Transverse colon (tissue), 4 donors: ENCODE measurements around the gene DNASE1L2. TPM values are rescaled to one million over a fixed set of nuclear protein-coding genes. Genes with fewer than 3 reads are reported as not detected.
"Not testable (repeated sequence)": the region's sequence is repeated elsewhere in the genome, so short reads cannot be mapped to it uniquely, and the experiment has no call there.

Experiments used
- DNase-seq: peaks from one replicate; pipeline ENCODE4 v3.0.0-alpha.2; 2019
- H3K27ac ChIP-seq, 4 donors: fragments of 200-600 bp; sonication (generic); 2 replicates each; pipeline ENCODE4 v1.5.1; 2016 to 2018; ENCODE audit warnings: inconsistent platforms in 4 of 4
- H3K27me3 ChIP-seq: fragments of 200-600 bp; sonication (generic); 2 replicates; pipeline ENCODE4 v1.5.1; 2017; ENCODE audit warnings: inconsistent platforms
- H3K36me3 ChIP-seq, 4 donors: fragments of 200-600 bp; sonication (generic); 2 replicates each; pipeline ENCODE4 v1.5.1; 2017 to 2019; ENCODE audit warnings: inconsistent platforms in 4 of 4
- H3K4me1 ChIP-seq, 4 donors: fragments of 200-600 bp; sonication (generic); 2 replicates each; pipeline ENCODE4 v1.5.1; 2017 to 2020; ENCODE audit warnings: inconsistent platforms in 4 of 4
- H3K4me3 ChIP-seq, 4 donors: fragments of 200-600 bp; sonication (generic); 1 replicate in 1 of 4; 2 replicates in 3 of 4; pipeline versions ENCODE4 v1.5.1 to v1.6.1; 2017 to 2019; ENCODE audit warnings: inconsistent platforms in 4 of 4
- H3K9me3 ChIP-seq, 2 donors: fragments of 200-600 bp; sonication (generic); 2 replicates each; pipeline ENCODE4 v1.5.1; 2017 to 2019; ENCODE audit warnings: inconsistent platforms in 2 of 2
- CTCF ChIP-seq, 5 experiments: fragments of 200-600 bp in 3 of 5; fragments of 450-650 bp in 2 of 5; sonication (generic) in 3 of 5; IDR thresholded peaks; 1 replicate in 2 of 5; 2 replicates in 3 of 5; pipeline ENCODE4 v1.5.1; 2016 to 2017; ENCODE audit warnings: antibody characterized with exemption in 5 of 5, inconsistent platforms in 3 of 5, mild to moderate bottlenecking in 2 of 5, moderate library complexity in 1 of 5
- EP300 ChIP-seq: sonication (generic); formaldehyde crosslinking; IDR thresholded peaks from one replicate; pipeline ENCODE4 v1.6.1; 2017; ENCODE audit warnings: antibody characterized with exemption, low read depth
- POLR2A ChIP-seq: fragments of 450-650 bp; IDR thresholded peaks from one replicate; pipeline ENCODE4 v1.6.1; 2016; ENCODE audit warnings: antibody characterized with exemption, mild to moderate bottlenecking, moderate library complexity
- POLR2AphosphoS5 ChIP-seq, 3 donors: sonication (generic); formaldehyde crosslinking; IDR thresholded peaks; one replicate each; pipeline ENCODE4 v1.6.1; 2016; ENCODE audit warnings: antibody characterized with exemption in 3 of 3
- WGBS, 2 donors: methylation state at CpG; one replicate each; pipeline ENCODE4 v1.1.5; 2018; ENCODE audit warnings: low coverage in 1 of 2; 5-methylcytosine and 5-hydroxymethylcytosine counted together
- in situ Hi-C, 4 donors: fragments of 200-750 bp; cut with MboI; loops; one replicate each; pipeline versions ENCODE4 v1.15.0 to v1.15.1; 2017; ENCODE audit warnings: low sequenced_read_pairs in 3 of 4, low pct_ligation_motif_present in 1 of 4, low pct_unique_long_range_greater_than_20kb in 1 of 4
- intact Hi-C: fragments of 100-400 bp; cut with DNase I; formaldehyde crosslinking; loops from one replicate; pipeline ENCODE4 v1.15.1; 2023; ENCODE audit warnings: low total_unique reads
- total RNA-seq, 4 donors: library from RNA; depleted of rRNA; stranded (reverse); fragments of >200 nt; gene quantifications; one replicate each; pipeline ENCODE4 v1.1.0, GENCODE V29; 2016

DNASE1L2 gene
- total RNA-seq, 4 donors from 2014 or later, result 0.55 to 3.0 (median 0.64) TPM; not detected in 1

- no peak for TF ChIP-seq EP300
- no peak for TF ChIP-seq CTCF (IDR thresholded peaks at IDR 0.05)
- TF ChIP-seq POLR2AphosphoS5 (IDR thresholded peaks at IDR 0.05), result no peak
- TF ChIP-seq POLR2A, result no peak
- in situ Hi-C loops, result no loop called here
- intact Hi-C loops, result no loop called here
- 82% methylated on average over 8 to 11 of the region's 11 CpGs for WGBS, 2 donors
- Histone ChIP-seq H3K27me3 (no peaks in the 10 kb centered on the region), H3K4me1 (peaks cover 10 to 20% (median 17%) of the 10 kb centered on the region in 4 donors), H3K4me3 (no peak overlapping the region), H3K9me3 (no peaks in the 10 kb centered on the region), H3K27ac (no peak overlapping the region), H3K36me3 (peaks cover 0 to 52% (median 18%) of the 10 kb centered on the region in 4 donors)
- no peak for DNase-seq
These were observed 17.0 kb downstream of the DNASE1L2 start for GRCh38 chr16:2253293-2253692.

DNA sequence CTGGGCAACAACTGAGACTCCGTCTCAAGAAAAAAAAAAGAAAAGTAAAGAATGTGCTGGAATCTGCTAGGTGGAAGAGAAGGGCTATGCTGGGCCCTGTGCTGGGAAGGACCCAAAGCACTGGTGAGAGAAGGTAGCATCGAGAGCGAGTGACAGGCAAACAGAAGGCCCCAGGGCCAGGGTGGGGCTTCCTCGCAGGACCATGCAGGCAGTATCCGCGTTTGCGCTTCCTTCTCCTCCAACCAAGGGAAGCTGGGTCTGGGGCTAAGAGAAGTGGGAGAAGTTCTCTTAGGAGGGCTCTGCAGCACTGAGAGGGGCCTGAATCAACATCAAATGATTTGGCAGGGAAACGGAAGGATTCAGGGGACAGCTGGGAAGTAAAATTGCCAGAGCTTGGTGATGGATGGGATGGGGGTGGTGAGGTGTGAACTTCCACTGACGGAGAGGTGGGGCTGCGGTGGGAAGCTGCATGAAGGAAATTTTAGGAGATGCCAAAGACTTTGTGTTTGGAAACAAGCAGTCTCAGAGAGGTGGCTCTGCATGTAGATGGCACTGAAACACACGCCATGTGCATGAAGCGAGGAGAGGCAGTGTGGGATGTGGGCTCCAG lies 20.4 kb downstream of the DNASE1L2 start:
- Histone ChIP-seq H3K27ac (no peak overlapping the region), H3K4me1 (peaks cover 4 to 10% (median 7%) of the 10 kb centered on the region in 4 donors), H3K9me3 (no peaks in the 10 kb centered on the region), H3K27me3 (no peaks in the 10 kb centered on the region), H3K36me3 (peaks cover 0 to 81% (median 29%) of the 10 kb centered on the region in 4 donors), H3K4me3 (no peak overlapping the region)
- TF ChIP-seq POLR2AphosphoS5 (IDR thresholded peaks at IDR 0.05) (no peak), EP300 (no peak), CTCF (IDR thresholded peaks at IDR 0.05) (no peak), POLR2A (no peak)
- no peak for DNase-seq
- WGBS, 2 donors, result 92% methylated on average over 4 to 12 of the region's 12 CpGs
- in situ Hi-C loops, result no loop called here
- intact Hi-C loops, result no loop called here

- no peaks in the 10 kb centered on the region for H3K9me3 ChIP-seq
- H3K4me1 ChIP-seq, result no peaks in the 10 kb centered on the region
- WGBS, 2 donors, result 84 to 92% methylated on average over 4 to 6 of the region's 6 CpGs
- no peak overlapping the region for H3K27ac ChIP-seq
- H3K27me3 ChIP-seq, result no peaks in the 10 kb centered on the region
- intact Hi-C loops, result no loop called here
- TF ChIP-seq CTCF (IDR thresholded peaks at IDR 0.05) (no peak), EP300 (no peak), POLR2A (no peak), POLR2AphosphoS5 (IDR thresholded peaks at IDR 0.05) (no peak)
- no peak overlapping the region for H3K4me3 ChIP-seq
- in situ Hi-C loops, result no loop called here
- peaks cover 0 to 92% (median 34%) of the 10 kb centered on the region in 4 donors for H3K36me3 ChIP-seq
- DNase-seq, result no peak
These were observed 21.5 kb downstream of the DNASE1L2 start for GRCh38 chr16:2257726-2258125.

DNA sequence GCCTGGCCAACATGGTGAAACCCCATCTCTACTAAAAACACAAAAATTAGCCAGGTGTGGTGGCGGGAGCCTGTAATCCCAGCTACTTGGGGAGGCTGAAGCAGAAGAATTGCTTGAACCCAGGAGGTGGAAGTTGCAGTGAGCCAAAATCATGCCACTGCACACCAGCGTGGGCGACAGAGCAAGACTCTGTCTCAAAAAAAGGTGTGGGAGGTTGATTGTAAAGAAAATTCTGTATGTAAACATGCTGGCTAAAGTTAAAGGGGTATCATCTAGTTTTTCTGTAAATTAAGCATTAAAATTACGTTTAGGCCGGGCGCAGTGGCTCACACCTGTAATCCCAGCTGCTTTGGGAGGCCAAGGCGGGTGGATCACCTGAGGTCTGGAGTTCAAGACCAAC lies 22.3 kb downstream of the DNASE1L2 start:
- H3K4me3 ChIP-seq, intact Hi-C loops, in situ Hi-C loops, H3K27me3 ChIP-seq, H3K4me1 ChIP-seq, H3K9me3 ChIP-seq, H3K27ac ChIP-seq, DNase-seq: not testable (repeated sequence)
- H3K36me3 ChIP-seq, result peaks cover 0 to 93% (median 38%) of the 10 kb centered on the region in 4 donors
- WGBS, 2 donors, result 86 to 92% methylated on average over 4 to 7 of the region's 7 CpGs

- Histone ChIP-seq H3K27me3 (no peaks in the 10 kb centered on the region), H3K9me3 (no peaks in the 10 kb centered on the region), H3K4me3 (no peak overlapping the region), H3K4me1 (peaks cover 0 to 5% (median 4%) of the 10 kb centered on the region in 4 donors), H3K27ac (no peak overlapping the region), H3K36me3 (peaks cover 0 to 82% (median 35%) of the 10 kb centered on the region in 4 donors)
- TF ChIP-seq POLR2AphosphoS5 (IDR thresholded peaks at IDR 0.05), result no peak
- TF ChIP-seq CTCF (IDR thresholded peaks at IDR 0.05), result no peak
- TF ChIP-seq EP300, result no peak
- no peak for TF ChIP-seq POLR2A
- in situ Hi-C loops (no loop called here), intact Hi-C loops (no loop called here)
- no peak for DNase-seq
- WGBS, 2 donors, result 75 to 84% methylated on average over 8 of the region's 8 CpGs
These were observed 24.0 kb downstream of the DNASE1L2 start for GRCh38 chr16:2260250-2260649.

DNA sequence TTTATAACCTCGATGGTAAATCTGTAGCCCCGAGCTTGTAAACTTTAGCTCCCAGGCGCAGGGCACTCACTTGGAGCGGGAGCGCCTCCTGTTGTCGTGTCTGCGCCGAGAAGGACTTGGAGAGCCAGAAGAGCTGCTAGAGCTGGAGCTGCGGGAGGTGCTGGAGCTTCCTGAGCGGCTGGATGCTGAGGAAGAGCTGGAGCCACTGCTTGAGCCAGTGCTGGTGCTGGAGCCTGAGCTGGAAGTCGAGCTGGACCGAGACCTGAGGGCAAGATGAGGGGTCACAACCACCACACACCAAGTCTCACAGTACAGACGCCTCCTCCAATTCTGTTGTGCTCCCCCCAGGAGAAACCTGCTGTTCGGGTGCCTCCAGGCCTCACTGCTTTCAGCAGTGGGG lies 26.8 kb downstream of the DNASE1L2 start:
- H3K9me3 ChIP-seq, DNase-seq, H3K27me3 ChIP-seq, in situ Hi-C loops, intact Hi-C loops, H3K4me3 ChIP-seq, H3K27ac ChIP-seq: not testable (repeated sequence)
- H3K36me3 ChIP-seq, result peaks cover 0 to 55% (median 22%) of the 10 kb centered on the region in 4 donors
- 83 to 92% methylated on average over 8 to 14 of the region's 14 CpGs for WGBS, 2 donors
- H3K4me1 ChIP-seq, result peaks cover 4 to 21% (median 14%) of the 10 kb centered on the region in 4 donors

DNA sequence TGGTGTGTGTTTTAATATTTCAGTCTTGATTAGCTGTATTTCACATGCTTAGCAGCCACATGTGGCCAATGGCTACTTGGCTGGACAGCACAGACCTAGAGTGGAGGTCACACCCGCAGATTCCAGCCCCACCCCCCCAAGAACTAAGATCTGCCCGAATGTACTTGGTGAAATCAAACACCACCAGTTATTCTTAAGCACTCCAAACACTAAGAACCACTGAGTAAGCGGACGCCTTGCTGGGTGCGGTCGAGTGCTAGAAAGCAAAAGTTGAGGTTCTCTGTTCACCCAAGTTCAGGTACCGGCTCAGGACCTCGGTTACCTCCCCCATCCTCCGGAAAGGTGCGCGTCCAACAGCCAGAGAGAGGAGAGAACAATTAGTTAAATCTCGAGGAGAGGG lies 30.6 kb downstream of the DNASE1L2 start:
- H3K27me3 ChIP-seq, in situ Hi-C loops, DNase-seq, H3K9me3 ChIP-seq: not testable (repeated sequence)
- intact Hi-C loops, result loop anchor here (5.0 kb wide), 1 partner anchor 715 kb away; the partner anchor contains the start of gene PKMYT1
- H3K27ac ChIP-seq, result peak overlapping the region; percentile 90 to 99 (median 96)
- H3K36me3 ChIP-seq, result peaks cover 0 to 20% (median 9%) of the 10 kb centered on the region in 4 donors
- WGBS, 2 donors, result 0 to 4% methylated on average over 2 to 9 of the region's 12 CpGs
- H3K4me3 ChIP-seq, result peak overlapping the region in 3 of 4 donors; percentile 62 to 97 (median 71)
- H3K4me1 ChIP-seq, result peaks cover 17 to 35% (median 28%) of the 10 kb centered on the region in 4 donors
